SK-N-SH (cell line): ENCODE data around the gene VWF.

Experiments
- POLR2AphosphoS5 ChIP-seq: IDR thresholded peaks from 2 replicates; pipeline ENCODE4 v1.6.1; 2012; ENCODE audit warnings: low read depth, low read length
- RFX5 ChIP-seq: IDR thresholded peaks from 2 replicates; pipeline ENCODE4 v1.6.1; 2012; ENCODE audit warnings: mild to moderate bottlenecking, improper control_type of control experiment, low read length
- SIN3A ChIP-seq: IDR thresholded peaks from 2 replicates; pipeline ENCODE4 v1.6.1; 2012; ENCODE audit warnings: low read depth, mild to moderate bottlenecking, low read length, moderate library complexity, borderline replicate concordance
- TF ChIP-seq, protein P1 (sequence below): fragments of 200-600 bp; sonication (generic); IDR thresholded peaks from 2 replicates; pipeline ENCODE4 v1.6.1; 2017; ENCODE audit warnings: antibody characterized with exemption, mild to moderate bottlenecking, moderate library complexity
- TF ChIP-seq, protein P2 (sequence below): fragments of 150-350 bp; IDR thresholded peaks from 2 replicates; pipeline ENCODE4 v1.6.1; 2017; ENCODE audit warnings: antibody characterized with exemption, low read length, low read depth, borderline replicate concordance
- TF ChIP-seq, protein P3 (sequence below): IDR thresholded peaks from 2 replicates; pipeline ENCODE4 v1.4.0; 2012; ENCODE audit warnings: low read depth
- TF ChIP-seq, protein P4 (sequence below): IDR thresholded peaks from 2 replicates; pipeline ENCODE4; 2012

DNA sequence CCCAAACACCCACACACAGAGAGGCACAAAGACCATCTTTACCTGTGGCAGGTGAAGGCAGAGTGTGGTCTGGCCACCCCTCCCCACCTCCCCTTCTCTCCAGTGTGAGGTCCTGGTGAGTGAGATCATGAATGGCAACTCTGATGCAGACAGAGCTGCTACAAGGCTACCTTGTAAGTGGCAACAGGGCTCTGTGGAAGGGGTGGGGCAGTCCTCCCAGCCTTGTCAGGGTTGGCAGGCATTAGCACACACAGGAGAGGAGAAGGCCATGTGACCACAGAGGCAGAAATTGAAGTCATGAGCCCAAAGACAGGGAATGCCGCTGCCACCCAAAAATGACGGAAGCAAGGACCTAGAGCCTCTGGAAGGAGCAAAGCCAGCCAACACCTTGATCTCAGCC, 30.7 kb downstream of the VWF start:
- TF ChIP-seq, protein P1, sequence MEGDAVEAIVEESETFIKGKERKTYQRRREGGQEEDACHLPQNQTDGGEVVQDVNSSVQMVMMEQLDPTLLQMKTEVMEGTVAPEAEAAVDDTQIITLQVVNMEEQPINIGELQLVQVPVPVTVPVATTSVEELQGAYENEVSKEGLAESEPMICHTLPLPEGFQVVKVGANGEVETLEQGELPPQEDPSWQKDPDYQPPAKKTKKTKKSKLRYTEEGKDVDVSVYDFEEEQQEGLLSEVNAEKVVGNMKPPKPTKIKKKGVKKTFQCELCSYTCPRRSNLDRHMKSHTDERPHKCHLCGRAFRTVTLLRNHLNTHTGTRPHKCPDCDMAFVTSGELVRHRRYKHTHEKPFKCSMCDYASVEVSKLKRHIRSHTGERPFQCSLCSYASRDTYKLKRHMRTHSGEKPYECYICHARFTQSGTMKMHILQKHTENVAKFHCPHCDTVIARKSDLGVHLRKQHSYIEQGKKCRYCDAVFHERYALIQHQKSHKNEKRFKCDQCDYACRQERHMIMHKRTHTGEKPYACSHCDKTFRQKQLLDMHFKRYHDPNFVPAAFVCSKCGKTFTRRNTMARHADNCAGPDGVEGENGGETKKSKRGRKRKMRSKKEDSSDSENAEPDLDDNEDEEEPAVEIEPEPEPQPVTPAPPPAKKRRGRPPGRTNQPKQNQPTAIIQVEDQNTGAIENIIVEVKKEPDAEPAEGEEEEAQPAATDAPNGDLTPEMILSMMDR = no peak
- TF ChIP-seq POLR2AphosphoS5 = no peak
- TF ChIP-seq, protein P2, sequence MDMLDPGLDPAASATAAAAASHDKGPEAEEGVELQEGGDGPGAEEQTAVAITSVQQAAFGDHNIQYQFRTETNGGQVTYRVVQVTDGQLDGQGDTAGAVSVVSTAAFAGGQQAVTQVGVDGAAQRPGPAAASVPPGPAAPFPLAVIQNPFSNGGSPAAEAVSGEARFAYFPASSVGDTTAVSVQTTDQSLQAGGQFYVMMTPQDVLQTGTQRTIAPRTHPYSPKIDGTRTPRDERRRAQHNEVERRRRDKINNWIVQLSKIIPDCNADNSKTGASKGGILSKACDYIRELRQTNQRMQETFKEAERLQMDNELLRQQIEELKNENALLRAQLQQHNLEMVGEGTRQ = no peak
- TF ChIP-seq SIN3A = no peak
- TF ChIP-seq, protein P3, sequence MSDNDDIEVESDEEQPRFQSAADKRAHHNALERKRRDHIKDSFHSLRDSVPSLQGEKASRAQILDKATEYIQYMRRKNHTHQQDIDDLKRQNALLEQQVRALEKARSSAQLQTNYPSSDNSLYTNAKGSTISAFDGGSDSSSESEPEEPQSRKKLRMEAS = no peak
- TF ChIP-seq, protein P4, sequence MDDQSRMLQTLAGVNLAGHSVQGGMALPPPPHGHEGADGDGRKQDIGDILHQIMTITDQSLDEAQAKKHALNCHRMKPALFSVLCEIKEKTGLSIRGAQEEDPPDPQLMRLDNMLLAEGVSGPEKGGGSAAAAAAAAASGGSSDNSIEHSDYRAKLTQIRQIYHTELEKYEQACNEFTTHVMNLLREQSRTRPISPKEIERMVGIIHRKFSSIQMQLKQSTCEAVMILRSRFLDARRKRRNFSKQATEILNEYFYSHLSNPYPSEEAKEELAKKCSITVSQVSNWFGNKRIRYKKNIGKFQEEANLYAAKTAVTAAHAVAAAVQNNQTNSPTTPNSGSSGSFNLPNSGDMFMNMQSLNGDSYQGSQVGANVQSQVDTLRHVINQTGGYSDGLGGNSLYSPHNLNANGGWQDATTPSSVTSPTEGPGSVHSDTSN = no peak
- TF ChIP-seq RFX5 = no peak
